HG03196 (cell line): ENCODE results near the gene GSK3B.
"Not testable (repeated sequence)": the region's sequence is repeated elsewhere in the genome, so short reads cannot be mapped to it uniquely, and the experiment has no call there.

Source experiments
- ATAC-seq: cut with Tn5 transposase; IDR thresholded peaks from one replicate; pipeline ENCODE4 v1.9.1; 2021; ENCODE audit not compliant: unreplicated experiment

Gene GSK3B

DNA sequence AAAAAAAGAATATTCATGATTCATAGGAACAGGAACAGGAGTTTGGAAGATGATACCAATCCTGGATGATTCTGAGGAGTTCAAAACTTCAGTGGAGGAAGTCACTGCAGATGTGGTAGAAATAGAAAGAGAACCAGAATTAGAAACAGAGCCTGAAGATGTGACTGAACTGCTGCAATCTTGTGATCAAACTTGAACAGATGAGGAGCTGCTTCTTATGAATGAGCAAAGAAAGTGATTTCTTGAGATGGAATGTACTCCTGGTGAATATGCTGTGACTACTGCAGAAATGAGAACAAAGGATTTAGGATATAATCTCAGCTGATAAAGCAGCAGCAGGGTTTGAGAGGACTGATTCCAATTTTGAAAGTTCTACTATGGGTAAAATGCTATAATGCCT, 72.7 kb downstream of the GSK3B start:
- no peak for ATAC-seq

DNA sequence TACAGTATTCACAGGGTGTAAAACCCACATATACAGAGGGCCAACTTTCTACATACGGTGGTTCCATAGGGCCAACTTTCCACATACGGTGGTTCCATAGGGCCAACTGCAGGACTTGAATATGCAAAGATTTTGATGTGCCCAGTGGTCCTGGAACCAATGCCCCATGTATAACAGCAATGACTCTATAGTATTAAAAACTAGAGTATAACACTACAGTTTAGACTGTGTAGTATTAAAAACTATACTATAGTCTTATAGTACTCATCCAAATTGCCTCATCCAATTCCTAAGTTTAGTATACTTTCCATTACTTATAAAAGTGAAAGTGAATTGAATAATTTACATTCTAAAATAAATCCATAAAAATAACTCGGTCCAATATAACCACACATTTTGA, 75.9 kb downstream of the GSK3B start:
- ATAC-seq: no peak

DNA sequence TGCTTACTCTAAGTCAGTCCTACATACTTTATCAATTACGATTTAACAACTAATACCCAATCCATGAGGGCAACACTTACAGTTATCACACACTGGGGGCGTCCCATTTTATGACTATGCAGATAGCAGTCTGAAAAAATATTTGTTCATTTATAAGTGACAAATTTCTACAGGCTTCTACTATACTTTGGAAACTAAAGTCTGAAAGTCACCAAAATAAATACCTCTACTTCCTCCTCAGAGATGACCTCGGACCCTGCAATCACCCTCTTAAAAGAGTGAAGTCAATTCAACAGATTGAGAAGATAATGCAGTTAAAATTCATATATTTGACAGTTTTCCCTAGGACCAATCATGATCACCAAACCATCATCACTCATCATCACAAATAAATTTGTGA, 76.6 kb downstream of the GSK3B start:
- ATAC-seq: no peak

DNA sequence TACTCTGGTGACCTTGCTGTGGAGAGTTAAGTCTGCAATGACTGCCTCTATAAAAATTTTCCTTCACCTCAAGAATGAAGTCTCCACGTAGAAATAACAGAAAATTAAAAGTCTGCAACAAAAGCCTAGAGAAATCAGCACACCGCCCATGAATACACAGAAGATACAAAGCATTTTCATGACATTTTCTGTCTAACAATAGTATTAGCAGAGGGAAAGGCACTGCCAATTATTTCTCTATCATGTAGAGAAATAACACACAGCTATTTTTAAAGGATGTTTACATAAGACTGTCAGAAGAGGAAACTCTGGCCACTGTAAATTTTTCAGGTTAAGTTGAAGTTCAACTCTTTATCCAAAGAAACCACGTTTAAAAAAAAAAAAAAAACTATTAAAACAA, 80.8 kb downstream of the GSK3B start:
- no peak for ATAC-seq

DNA sequence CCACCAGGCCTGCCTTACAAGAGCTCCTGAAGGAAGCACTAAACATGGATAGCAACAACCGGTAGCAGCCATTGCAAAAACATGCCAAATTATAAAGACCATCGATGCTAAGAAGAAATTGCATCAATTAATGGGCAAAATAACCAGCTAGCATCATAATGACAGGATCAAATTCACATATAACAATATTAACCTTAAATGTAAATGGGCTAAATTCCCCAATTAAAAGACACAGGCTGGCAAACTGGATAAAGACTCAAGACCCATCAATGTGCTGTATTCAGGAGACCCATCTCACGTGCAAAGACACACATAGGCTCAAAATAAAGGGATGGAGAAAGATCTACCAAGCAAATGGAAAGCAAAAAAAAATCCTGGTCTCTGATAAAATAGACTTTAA, 88.5 kb downstream of the GSK3B start:
- not testable (repeated sequence) for ATAC-seq

DNA sequence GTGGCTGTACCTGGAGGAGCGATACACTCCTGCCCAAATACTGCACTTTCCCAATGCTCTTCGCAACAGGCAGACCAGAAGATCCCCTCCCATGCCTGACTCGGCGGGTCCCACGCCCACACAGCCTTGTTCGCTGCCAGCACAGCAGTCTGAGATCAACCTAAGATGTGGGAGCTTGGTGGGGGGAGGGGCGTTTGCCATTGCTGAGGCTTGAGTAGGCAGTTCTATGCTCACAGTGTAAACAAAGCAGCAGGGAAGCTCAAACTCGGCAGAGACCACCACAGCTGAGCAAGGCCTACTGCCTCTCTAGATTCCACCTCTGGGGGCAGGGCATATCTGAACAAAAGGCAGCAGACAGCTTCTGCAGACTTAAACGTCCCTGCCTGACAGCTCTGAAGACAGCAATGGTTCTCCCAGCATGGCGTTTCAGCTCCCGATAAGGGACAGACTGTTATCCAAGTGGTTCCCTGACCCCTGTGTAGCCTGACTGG, 90.2 kb downstream of the GSK3B start:
- not testable (repeated sequence) for ATAC-seq

DNA sequence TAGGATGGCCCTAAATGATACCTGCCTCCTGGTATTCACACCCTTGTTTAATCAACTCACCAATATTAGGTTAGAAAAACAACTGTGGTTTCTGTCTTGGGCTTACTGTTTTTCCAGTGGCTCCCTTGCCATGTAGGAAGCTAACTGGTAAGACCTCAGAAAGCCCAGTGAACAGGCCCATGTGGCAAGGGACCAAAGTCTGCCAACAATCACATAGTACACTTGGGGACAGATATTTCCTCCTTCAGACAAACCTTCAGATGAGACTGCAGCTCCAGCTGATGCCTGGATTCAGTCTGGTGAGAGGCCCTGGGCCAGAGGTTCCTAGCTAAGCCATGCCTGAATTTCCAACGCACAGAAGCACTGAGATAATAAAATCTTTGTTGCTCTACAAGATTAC, 96.1 kb downstream of the GSK3B start:
- ATAC-seq: no peak

DNA sequence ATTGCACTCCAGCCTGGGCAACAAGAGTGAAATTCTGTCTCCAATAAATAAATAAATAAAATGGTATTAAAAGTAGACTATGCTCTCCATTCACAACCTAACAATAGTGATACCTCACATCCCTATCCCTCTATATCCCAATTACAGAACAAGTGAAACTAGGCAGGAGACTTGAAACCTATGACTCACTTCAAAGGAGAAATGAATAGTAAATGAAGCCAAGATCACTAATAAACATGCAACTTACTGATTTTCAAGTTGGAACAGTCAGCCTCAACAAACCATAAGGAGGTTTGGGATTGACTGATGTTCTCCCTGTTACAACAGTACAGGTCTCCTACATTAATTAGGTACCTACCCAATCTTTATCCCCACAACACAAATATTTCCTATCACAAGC, 103.4 kb downstream of the GSK3B start:
- ATAC-seq: no peak

DNA sequence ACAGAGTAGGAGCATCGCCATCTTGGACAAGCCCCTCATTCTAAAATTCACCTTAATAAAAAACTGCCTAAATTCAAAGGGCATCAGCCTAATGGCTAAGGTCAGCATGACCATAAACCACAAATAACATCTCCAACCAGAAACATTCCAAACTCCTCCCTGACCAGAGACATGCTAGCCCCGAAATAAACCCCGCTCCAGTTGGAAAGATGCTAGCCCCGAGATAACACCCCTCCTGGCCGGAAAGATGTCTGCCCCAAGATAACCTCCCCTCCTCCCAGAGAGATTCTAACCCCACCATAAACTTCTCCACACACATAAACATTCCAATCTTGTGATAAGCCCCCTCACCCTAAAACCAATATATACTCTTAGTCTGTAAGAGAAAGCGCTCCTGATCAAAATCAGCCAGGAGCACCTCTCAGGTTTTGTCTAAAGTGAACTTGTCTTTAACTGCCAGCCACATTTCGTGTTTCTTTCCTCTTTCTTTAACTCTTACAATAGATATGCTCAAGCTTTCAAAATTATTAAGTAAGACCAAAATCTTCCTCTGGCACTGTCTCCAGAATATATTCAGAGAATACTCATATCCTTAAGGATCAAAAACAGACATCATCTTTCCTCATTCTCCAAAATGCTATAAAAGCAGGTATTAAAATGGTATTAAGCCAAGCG, 104.1 kb downstream of the GSK3B start:
- no peak for ATAC-seq

DNA sequence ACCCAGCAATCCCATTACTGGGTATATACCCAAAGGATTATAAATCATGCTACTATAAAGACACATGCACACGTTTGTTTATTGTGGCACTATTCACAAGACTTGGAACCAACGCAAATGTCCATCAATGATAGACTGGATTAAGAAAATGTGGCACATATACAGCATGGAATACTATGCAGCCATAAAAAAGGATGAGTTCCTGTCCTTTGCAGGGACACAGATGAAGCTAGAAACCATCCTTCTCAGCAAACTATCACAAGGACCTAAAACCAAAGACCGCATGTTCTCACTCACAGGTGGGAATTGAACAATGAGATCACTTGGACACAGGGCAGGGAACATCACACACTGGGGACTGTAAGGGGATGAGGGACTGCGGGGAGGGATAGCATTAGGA, 107.4 kb downstream of the GSK3B start:
- ATAC-seq: not testable (repeated sequence)

DNA sequence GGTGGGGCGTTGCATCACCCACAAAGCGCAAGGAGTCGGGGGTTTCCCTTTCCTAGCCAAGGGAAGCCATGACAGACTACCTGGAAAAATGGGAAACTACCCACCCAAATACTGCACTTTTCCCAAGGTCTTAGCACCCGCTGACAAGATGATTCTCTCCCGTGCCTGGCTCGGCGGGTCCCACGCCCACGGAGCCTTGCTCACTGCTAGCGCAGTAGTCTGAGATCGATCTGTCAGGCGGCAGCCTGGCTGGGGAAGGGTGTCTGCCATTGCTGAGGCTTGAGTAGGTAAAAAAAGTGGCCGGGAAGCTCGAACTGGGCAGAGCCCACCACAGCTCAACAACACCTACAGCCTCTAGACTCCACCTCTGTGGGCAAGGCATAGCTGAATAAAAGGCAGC, 112.9 kb downstream of the GSK3B start:
- ATAC-seq: no peak

DNA sequence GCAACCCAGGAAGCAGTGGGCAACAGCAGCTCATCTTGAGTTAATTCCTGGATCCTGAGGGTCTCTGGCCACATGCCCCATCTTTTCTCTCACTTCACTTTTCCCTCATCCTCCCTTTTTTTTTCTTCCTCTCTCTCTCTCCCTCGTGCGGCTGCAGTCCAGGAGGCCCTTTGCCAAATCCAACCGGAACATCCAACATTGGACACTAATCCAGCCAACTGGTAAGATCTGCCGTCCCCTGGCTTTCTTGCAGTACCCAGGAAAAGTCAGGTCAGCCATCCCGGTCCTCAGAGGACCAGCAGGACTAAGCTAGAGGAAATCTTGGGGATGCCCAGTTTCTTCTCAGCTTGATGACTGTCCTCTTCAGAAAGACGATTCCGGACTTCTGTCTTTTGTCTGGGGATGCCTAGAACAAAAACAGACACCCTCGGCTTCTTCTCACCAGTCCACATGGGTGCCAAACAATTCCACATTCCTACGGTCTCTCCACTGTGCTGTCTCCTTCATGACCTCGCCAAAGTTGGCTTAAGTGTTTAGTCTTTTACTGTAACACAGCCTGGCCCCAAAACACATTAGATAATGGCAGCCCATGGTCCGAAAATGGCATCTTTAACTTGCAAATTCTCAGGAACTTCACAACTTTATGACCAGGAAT, 115.6 kb downstream of the GSK3B start:
- no peak for ATAC-seq

DNA sequence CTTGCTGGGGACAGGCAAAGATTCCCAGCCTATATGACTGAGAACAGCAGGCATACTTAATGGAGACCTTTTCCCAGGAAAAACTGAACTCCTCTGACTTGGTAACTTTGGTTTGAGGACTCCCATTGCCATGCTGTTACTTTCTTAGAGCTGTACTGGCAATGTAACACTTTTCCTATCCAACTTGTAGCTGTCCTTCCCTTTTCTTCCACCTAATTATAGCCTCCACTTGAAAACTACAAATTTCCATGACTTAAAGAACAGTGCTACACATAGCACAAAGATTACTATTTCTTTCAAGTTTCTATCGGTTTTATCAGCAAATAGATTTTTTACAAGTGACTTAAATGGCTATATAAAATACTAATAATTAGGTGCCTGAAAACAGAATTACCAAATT, 116.9 kb downstream of the GSK3B start:
- no peak for ATAC-seq

DNA sequence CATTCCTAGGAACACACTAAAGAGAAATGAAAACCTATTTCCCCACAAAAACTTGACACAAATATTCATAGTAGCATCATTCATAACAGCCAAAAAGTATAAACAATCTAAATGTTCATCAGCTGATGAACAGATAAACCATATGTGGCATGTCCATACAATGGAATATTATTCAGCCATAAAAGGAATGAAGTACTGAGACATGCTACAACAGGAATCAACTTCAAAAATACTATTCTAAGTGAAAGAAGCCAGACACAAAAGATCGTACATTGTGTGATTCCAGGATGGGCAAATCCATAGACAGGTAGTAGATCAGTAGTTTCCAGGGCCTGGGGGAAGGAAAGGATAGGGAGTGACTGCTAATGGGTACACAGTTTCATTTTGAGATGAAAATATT, 118.0 kb downstream of the GSK3B start:
- no peak for ATAC-seq

DNA sequence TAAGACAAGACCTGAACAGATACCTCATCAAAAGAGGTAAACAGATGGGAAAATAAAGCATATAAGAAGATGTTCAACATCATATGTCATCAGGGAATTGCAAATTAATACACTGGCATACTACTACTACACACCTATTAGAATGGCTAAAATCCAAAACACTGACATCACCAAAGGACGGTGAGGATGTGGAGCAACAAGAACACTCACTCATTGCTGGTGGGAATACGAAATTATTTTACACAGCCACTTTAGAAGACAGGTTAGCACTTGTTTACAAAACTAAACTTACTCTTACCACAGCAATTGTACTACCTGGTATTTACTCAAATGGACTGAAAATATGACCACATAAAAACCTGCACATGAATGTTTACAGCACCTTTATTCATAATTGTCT, 119.6 kb downstream of the GSK3B start:
- no peak for ATAC-seq

DNA sequence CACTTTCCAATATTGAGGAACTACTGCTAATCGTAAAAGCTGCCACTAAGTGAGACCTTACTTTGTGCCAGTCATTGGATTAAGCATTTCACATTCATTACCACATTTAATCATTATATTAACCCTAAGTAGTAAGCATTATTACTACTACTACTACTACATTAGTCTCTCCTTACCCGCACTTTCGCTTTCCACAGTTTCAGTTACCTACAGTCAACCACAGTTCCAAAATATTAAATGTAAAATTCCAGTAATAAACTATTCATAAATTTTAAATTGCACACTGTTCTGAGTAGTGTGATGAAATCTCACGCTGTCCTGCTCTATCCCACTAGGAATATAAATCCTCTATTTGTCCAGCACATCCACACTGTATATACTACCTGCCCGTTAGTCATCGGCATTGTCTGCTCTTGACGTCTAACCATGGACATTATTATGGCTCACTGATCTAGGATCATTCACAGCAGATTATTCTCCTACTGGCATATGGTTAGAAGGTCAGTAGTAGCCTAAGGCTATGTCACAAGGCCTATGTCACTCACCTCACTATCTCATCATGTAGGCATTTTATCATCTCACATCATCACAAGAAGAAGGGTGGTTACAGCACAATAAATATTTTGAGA, 121.1 kb downstream of the GSK3B start:
- no peak for ATAC-seq

DNA sequence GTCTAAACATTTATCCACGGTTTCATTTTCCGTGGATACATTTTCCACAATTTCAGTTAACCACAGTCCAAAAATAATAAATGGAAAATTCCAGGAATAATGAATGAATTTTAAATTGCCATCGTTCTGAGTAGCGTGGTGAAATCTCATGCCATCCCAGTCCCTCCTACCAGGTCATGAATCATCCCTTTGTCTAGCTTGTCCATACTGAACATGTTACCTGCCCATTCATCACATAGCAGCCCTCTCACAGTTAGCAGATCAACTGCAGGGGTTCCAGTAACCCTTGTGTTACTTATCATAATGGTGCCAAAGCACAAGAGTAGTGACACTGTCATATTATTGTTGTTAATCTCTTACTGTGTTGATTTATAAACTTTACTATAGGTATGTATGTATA, 124.5 kb downstream of the GSK3B start:
- no peak for ATAC-seq

DNA sequence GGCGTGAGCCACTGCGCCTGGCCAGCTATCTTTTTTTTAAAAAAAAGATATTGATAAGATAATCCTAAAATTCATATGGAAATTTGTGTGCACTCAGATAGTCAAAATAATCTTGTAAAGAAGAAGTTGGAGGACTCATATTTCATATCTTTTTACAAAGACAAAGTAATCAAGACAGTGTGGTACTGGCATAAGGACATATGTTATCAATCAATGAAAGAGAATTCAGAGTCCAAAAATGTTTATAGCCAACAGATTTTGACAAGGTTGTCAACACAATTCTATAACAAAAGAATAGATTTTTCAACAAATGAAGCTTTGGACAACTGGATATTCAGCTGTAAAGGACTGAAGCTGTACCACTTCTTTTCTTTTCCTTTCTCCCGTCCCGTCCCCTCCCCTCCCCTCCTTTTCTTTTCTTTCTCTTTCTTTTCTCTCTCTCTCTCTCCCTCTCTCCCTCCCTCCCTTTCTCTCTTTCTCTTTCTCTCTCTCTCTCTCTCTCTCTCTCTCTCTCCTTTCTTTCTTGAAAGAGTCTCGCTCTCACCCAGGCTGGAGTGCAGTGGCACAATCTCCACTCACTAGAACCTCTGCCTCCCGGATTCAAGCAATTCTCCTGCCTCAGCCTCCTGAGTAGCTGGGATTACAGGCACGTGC, 126.8 kb downstream of the GSK3B start:
- ATAC-seq: no peak

DNA sequence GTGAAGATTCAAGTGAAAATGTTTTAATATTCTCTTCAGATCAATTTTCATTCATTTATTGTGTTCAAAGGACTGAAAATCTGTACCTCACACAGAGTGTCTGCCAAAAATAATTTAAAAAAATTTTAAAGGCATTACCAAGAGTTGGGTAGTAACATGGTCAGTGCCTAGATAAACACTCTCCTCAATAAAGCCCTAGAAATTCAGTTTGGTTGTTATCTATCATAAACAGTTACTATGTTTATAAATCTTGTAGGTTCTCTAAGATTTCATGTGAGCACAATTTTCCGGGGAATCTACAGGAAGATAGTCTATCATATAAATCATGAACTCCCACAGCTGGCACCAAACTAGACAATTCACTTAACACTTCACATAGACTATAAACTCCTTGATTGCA, 128.6 kb downstream of the GSK3B start:
- no peak for ATAC-seq

DNA sequence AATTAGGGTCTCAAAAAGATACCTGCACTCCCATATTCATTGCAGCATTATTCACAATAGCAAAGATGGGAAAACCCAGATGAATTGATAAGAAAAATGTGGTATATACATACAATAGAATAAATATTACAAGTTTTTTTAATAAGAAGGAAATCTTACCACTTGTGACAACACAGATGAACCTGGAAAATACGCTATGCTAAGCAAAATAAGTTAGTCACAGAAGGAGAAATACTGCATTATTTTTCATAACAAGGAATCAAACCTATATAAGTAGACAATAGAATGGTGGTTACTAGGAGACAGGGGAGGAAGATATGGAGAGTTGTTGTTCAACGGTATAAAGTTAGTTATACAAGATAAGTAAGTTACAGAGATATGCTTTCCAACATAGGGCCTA, 130.0 kb downstream of the GSK3B start:
- ATAC-seq: no peak

DNA sequence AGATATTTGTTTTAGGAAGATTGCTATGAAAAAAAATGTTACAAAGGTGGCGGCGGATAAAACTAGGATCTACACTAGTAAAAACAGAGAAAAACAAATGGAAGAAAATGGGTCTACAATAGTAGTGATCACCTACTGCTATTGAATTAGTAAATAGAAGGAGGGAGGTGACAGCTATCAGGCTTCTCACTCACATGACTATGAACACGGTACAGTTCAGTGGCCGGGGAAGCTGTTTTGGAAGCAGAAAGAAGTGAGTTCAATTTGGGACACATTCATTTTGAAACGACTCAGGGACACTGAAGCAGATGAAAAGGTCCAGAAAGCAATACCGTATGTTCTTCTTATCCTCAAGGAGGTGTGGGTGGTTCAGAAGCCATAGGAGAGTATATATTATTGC, 138.3 kb downstream of the GSK3B start:
- ATAC-seq: no peak
